GM12878 (cell line): ENCODE measurements around the gene TGFBR3. TPM values are rescaled to one million over a fixed set of nuclear protein-coding genes. Genes with fewer than 3 reads are reported as not detected.

Experiments used
- ATAC-seq: fragments of 200-7000 bp; cut with Tn5 transposase; 3 replicates; pipeline ENCODE4 v1.9.1; 2020; ENCODE audit warnings: mild to moderate bottlenecking, moderate library complexity
- BruUV-seq: library from RNA; stranded (reverse); fragments of 400-500 nt; replicated peaks from 2 replicates; lab custom pipeline; 2021; lab: Mats Ljungman, UMichigan
- CTCF ChIA-PET: fragments of 300-600 bp; sonication (Branson Sonifier 250); formaldehyde crosslinking; extraction: SDS; loops from one replicate; lab custom pipeline; 2021; ENCODE audit warnings: inconsistent platforms; lab: Yijun Ruan, JAX
- POLR2A ChIA-PET: fragments of 350-600 bp; formaldehyde crosslinking; extraction: SDS; loops from one replicate; lab custom pipeline; 2021; ENCODE audit warnings: inconsistent platforms; lab: Charles Lee
- RAD21 ChIA-PET: fragments of 300-600 bp; sonication (Branson Sonifier 250); formaldehyde crosslinking; loops from one replicate; lab custom pipeline; 2023; ENCODE audit warnings: antibody characterized with exemption; ENCODE audit not compliant: unreplicated experiment; lab: Charles Lee
- SMC1A ChIA-PET: fragments of 300-600 bp; sonication (Branson Sonifier 250); formaldehyde crosslinking; loops from one replicate; lab custom pipeline; 2023; ENCODE audit not compliant: unreplicated experiment, uncharacterized antibody; lab: Charles Lee
- DNase-seq: peaks from one replicate; pipeline ENCODE4 v3.0.0-alpha.2; 2011; ENCODE audit warnings: low read depth, low spot score
- FAIRE-seq: peaks from 3 replicates; lab custom pipeline; 2011; peaks lifted over from hg19 to GRCh38; lab: Jason Lieb, UNC
- H2AFZ ChIP-seq: 2 replicates; pipeline ENCODE4 v1.6.0; 2011; ENCODE audit warnings: low read depth, low read length, control low read depth; ENCODE audit not compliant: control insufficient read depth
- H3K27ac ChIP-seq: 2 replicates; pipeline ENCODE4 v1.5.1; 2011; ENCODE audit warnings: control low read depth; ENCODE audit not compliant: control insufficient read depth, insufficient read depth
- H3K27me3 ChIP-seq, 2 experiments: replicated peaks in 1 of 2; 2 replicates each; pipeline versions ENCODE4 v1.6.0 to v1.6.1; 2011; ENCODE audit warnings: low read length in 1 of 2; ENCODE audit not compliant: control insufficient read depth in 2 of 2, insufficient read depth in 2 of 2
- H3K36me3 ChIP-seq, 2 experiments: 2 replicates each; pipeline ENCODE4 v1.5.1; 2011; ENCODE audit warnings: low read length in 1 of 2; ENCODE audit not compliant: control insufficient read depth in 2 of 2, insufficient read depth in 2 of 2
- H3K4me1 ChIP-seq: 2 replicates; pipeline ENCODE4 v1.6.1; 2011; ENCODE audit warnings: mild to moderate bottlenecking, low read length, moderate library complexity, mixed read lengths; ENCODE audit not compliant: control insufficient read depth, insufficient read depth
- H3K4me2 ChIP-seq: 2 replicates; pipeline ENCODE4 v1.6.0; 2011; ENCODE audit warnings: control low read depth; ENCODE audit not compliant: control insufficient read depth, insufficient read depth
- H3K4me3 ChIP-seq: fragments of 200-600 bp; sonication (generic); 2 replicates; pipeline ENCODE4 v1.5.1; 2016
- H3K79me2 ChIP-seq: 2 replicates; pipeline ENCODE4 v1.6.0; 2011; ENCODE audit warnings: low read length; ENCODE audit not compliant: control insufficient read depth, insufficient read depth
- H3K9ac ChIP-seq: 2 replicates; pipeline ENCODE4 v1.8.0; 2011; ENCODE audit warnings: low read length, control low read depth, mixed read lengths; ENCODE audit not compliant: control insufficient read depth, insufficient read depth
- H3K9me3 ChIP-seq: replicated peaks from 3 replicates; pipeline ENCODE4 v1.5.1; 2011; ENCODE audit warnings: mild to moderate bottlenecking, low read length; ENCODE audit not compliant: control insufficient read depth, insufficient read depth
- H4K20me1 ChIP-seq: 2 replicates; pipeline ENCODE4 v1.6.0; 2011; ENCODE audit not compliant: control insufficient read depth, insufficient read depth
- BMI1 ChIP-seq: fragments of 450-650 bp; IDR thresholded peaks from 2 replicates; pipeline ENCODE4 v1.6.1; 2016; ENCODE audit warnings: mild to moderate bottlenecking, moderate library complexity, borderline replicate concordance
- EGR1 ChIP-seq, 2 experiments: IDR thresholded peaks; 1 replicate in 1 of 2; 2 replicates in 1 of 2; pipeline ENCODE4 v1.6.1; 2011 to 2012; ENCODE audit warnings: low read depth in 2 of 2, low read length in 2 of 2, borderline replicate concordance in 1 of 2, mild to moderate bottlenecking in 1 of 2, moderate library complexity in 1 of 2
- FOS ChIP-seq: IDR thresholded peaks from 3 replicates; pipeline ENCODE4 v1.6.1; 2011; ENCODE audit warnings: borderline replicate concordance; ENCODE audit not compliant: insufficient read length; ENCODE audit errors: extremely low read depth
- IKZF2 ChIP-seq, 2 experiments: fragments of 450-650 bp; IDR thresholded peaks; 2 replicates each; pipeline ENCODE4 v1.6.1; 2017; ENCODE audit warnings: mild to moderate bottlenecking in 2 of 2, moderate library complexity in 2 of 2
- NR2C1 ChIP-seq: fragments of 450-650 bp; IDR thresholded peaks from 2 replicates; pipeline ENCODE4 v1.6.1; 2017; ENCODE audit warnings: antibody characterized with exemption, mild to moderate bottlenecking, moderate library complexity
- POLR2AphosphoS2 ChIP-seq: IDR thresholded peaks from 2 replicates; pipeline ENCODE4 v1.6.1; 2011; ENCODE audit warnings: low read depth, mild to moderate bottlenecking, low read length, improper control_type of control experiment, moderate library complexity
- RAD21 ChIP-seq: IDR thresholded peaks from 2 replicates; pipeline ENCODE4 v1.6.1; 2011; ENCODE audit warnings: mild to moderate bottlenecking, low read depth, low read length, moderate library complexity; ENCODE audit not compliant: insufficient read depth
- STAT3 ChIP-seq: IDR thresholded peaks from 2 replicates; pipeline ENCODE4 v1.6.1; 2011; ENCODE audit warnings: low read depth, low read length, improper control_type of control experiment
- TCF12 ChIP-seq: IDR thresholded peaks from 2 replicates; pipeline ENCODE4 v1.6.1; 2011; ENCODE audit warnings: low read depth, mild to moderate bottlenecking, low read length
- ZNF622 ChIP-seq: fragments of 450-650 bp; IDR thresholded peaks from 2 replicates; pipeline ENCODE4 v1.6.1; 2017; ENCODE audit warnings: mild to moderate bottlenecking, inconsistent platforms
- WGBS: methylation state at CpG from one replicate; pipeline ENCODE4 v1.1.6; 2016; ENCODE audit warnings: low lambda C conversion rate; ENCODE audit not compliant: insufficient replicate concordance, insufficient coverage; ENCODE audit errors: missing lambda C conversion rate; 5-methylcytosine and 5-hydroxymethylcytosine counted together
- in situ Hi-C: fragments of 300-500 bp; cut with MboI; formaldehyde crosslinking; loops from 9 replicates; pipeline ENCODE4 v1.14.3; 2018; ENCODE audit warnings: mixed read lengths
- intact Hi-C: fragments of 100-400 bp; cut with micrococcal nuclease; formaldehyde crosslinking; loops from one replicate; pipeline ENCODE4 v1.14.2; 2022; ENCODE audit not compliant: unreplicated experiment
- polyA plus RNA-seq, 11 experiments: library from polyadenylated mRNA; depleted of rRNA in 4 of 11; unstranded in 6 of 11; stranded (reverse) in 5 of 11; fragments of >200 nt; fragmentation: Nextera tagmentation in 4 of 11; fragmentation: Illumina TruSeq in 1 of 11; extraction: Ambion mirVana in 4 of 11; extraction: Trizol in 1 of 11; gene quantifications; 1 replicate in 1 of 11; 2 replicates in 10 of 11; pipeline versions ENCODE4 v1.2.1 to v1.2.3, GENCODE V29; 2011 to 2016; ENCODE audit warnings: inconsistent platforms in 2 of 11, missing spikeins in 2 of 11, low read depth in 1 of 11
- total RNA-seq, 4 experiments: library from RNA; depleted of rRNA in 3 of 4; stranded (reverse); fragments of >200 nt in 3 of 4; fragmentation: Illumina TruSeq in 1 of 4; extraction: Trizol in 1 of 4; gene quantifications; 2 replicates each; pipeline versions ENCODE4 v1.2.1 to v1.2.3, GENCODE V29; 2013 to 2021
- TF ChIP-seq, protein P1 (sequence below): fragments of 450-650 bp; IDR thresholded peaks from 2 replicates; pipeline ENCODE4 v1.6.1; 2017; ENCODE audit warnings: mild to moderate bottlenecking, moderate library complexity
- TF ChIP-seq, protein P2 (sequence below): fragments of 450-650 bp; formaldehyde crosslinking; IDR thresholded peaks from 2 replicates; pipeline ENCODE4 v1.5.0; 2022; ENCODE audit warnings: mild to moderate bottlenecking, missing genetic modification characterization
- TF ChIP-seq, protein P3 (sequence below): IDR thresholded peaks from 2 replicates; pipeline ENCODE4 v1.6.1; 2012; ENCODE audit warnings: low read length, inconsistent platforms

Gene TGFBR3
- total and polyA plus RNA-seq, 10 of the 15 experiments (the other 5 are each of a cell fraction or from before 2014, with no cell fraction given): 2.7 to 16.5 (median 12.6) TPM

DNA sequence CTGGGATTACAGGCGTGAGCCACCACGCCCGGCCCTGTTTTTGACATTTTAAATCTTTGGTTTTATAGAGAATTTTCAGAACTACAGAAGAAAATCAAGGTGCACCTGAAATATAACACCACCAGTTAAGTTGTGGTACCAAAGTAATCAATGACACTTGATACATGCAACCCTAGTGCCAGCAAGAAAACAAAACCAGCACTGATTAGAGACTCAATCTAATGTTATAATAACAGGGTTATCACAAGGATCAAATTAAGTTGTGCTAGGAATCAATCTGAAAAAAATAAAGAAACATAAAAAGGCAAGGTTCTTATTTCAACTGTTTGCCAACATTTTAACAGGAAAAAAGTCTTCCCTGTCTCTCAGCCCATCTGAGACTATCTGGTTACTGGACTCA is 23.8 kb downstream of the TGFBR3 start (continued):
- TF ChIP-seq, protein P1, sequence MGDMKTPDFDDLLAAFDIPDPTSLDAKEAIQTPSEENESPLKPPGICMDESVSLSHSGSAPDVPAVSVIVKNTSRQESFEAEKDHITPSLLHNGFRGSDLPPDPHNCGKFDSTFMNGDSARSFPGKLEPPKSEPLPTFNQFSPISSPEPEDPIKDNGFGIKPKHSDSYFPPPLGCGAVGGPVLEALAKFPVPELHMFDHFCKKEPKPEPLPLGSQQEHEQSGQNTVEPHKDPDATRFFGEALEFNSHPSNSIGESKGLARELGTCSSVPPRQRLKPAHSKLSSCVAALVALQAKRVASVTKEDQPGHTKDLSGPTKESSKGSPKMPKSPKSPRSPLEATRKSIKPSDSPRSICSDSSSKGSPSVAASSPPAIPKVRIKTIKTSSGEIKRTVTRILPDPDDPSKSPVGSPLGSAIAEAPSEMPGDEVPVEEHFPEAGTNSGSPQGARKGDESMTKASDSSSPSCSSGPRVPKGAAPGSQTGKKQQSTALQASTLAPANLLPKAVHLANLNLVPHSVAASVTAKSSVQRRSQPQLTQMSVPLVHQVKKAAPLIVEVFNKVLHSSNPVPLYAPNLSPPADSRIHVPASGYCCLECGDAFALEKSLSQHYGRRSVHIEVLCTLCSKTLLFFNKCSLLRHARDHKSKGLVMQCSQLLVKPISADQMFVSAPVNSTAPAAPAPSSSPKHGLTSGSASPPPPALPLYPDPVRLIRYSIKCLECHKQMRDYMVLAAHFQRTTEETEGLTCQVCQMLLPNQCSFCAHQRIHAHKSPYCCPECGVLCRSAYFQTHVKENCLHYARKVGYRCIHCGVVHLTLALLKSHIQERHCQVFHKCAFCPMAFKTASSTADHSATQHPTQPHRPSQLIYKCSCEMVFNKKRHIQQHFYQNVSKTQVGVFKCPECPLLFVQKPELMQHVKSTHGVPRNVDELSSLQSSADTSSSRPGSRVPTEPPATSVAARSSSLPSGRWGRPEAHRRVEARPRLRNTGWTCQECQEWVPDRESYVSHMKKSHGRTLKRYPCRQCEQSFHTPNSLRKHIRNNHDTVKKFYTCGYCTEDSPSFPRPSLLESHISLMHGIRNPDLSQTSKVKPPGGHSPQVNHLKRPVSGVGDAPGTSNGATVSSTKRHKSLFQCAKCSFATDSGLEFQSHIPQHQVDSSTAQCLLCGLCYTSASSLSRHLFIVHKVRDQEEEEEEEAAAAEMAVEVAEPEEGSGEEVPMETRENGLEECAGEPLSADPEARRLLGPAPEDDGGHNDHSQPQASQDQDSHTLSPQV: no peak
- TF ChIP-seq POLR2AphosphoS2: no peak
- TF ChIP-seq EGR1 (IDR thresholded peaks at IDR 0.05; ENCODE audit: borderline replicate concordance in 1 of 2, low read depth in 2 of 2, low read length in 2 of 2): no peak

DNA sequence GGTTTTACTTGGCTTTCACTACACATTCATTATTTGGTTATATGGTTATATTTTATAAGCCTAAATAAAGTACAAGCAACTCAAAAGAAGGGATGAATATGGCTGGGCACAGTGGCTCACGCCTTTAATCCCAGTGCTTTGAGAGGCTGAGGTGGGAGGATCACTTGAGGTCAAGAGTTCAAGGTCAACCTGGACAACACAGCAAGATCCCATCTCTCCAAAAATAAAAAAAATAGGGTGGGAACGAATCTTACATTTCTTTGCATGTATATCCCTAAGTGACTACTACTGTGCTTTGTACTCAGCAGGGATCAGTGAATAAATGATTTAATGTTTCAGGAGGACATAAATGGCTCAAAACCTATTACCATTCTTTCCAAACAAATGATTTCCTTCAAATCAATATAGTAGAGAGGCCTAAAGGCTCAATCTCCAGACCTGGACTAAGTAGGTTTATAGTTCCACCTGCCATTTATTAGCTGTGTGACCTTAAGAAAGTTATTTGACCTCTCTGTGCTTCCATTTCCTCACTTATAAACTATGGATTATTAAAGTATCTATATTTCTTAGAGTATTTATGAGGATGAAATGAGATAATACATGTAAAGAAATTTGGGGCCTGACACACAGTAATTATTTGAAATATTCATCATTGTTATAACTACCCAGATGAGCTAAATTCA is 28.3 kb downstream of the TGFBR3 start:
- no peak overlapping the region for H3K4me3 ChIP-seq
- no peaks in the 10 kb centered on the region for H3K4me1 ChIP-seq
- no peaks in the 10 kb centered on the region for H3K9me3 ChIP-seq
- 88% methylated on average over 2 of the region's 2 CpGs for WGBS
- BruUV-seq: no TSS peak
- no peaks in the 10 kb centered on the region for H3K79me2 ChIP-seq
- H3K9ac ChIP-seq: no peak overlapping the region
- no peak overlapping the region for H3K27ac ChIP-seq
- ChIA-PET SMC1A (no interaction called here), CTCF (interaction anchor here (0.6 kb wide), 1 partner anchor 1779 kb away, joined by 4 read pairs; no protein-coding TSS in a partner anchor), RAD21 (no interaction called here), POLR2A (no interaction called here)
- no peaks in the 10 kb centered on the region for H4K20me1 ChIP-seq
- no peak for FAIRE-seq
- H3K4me2 ChIP-seq: no peak overlapping the region
- no peak for DNase-seq
- no peak overlapping the region for H2AFZ ChIP-seq
- no peak for ATAC-seq
- in situ Hi-C loops: no loop called here
- H3K27me3 ChIP-seq: no peaks in the 10 kb centered on the region
- H3K36me3 ChIP-seq: no peaks in the 10 kb centered on the region
- intact Hi-C loops: no loop called here
- TF ChIP-seq RAD21 (no peak), TCF12 (no peak), BMI1 (no peak), EGR1 (IDR thresholded peaks at IDR 0.05; ENCODE audit: borderline replicate concordance in 1 of 2, low read depth in 2 of 2, low read length in 2 of 2) (no peak), FOS (no peak), ZNF622 (no peak), NR2C1 (no peak), IKZF2 (IDR thresholded peaks at IDR 0.05) (no peak), STAT3 (no peak)
- TF ChIP-seq, protein P2, sequence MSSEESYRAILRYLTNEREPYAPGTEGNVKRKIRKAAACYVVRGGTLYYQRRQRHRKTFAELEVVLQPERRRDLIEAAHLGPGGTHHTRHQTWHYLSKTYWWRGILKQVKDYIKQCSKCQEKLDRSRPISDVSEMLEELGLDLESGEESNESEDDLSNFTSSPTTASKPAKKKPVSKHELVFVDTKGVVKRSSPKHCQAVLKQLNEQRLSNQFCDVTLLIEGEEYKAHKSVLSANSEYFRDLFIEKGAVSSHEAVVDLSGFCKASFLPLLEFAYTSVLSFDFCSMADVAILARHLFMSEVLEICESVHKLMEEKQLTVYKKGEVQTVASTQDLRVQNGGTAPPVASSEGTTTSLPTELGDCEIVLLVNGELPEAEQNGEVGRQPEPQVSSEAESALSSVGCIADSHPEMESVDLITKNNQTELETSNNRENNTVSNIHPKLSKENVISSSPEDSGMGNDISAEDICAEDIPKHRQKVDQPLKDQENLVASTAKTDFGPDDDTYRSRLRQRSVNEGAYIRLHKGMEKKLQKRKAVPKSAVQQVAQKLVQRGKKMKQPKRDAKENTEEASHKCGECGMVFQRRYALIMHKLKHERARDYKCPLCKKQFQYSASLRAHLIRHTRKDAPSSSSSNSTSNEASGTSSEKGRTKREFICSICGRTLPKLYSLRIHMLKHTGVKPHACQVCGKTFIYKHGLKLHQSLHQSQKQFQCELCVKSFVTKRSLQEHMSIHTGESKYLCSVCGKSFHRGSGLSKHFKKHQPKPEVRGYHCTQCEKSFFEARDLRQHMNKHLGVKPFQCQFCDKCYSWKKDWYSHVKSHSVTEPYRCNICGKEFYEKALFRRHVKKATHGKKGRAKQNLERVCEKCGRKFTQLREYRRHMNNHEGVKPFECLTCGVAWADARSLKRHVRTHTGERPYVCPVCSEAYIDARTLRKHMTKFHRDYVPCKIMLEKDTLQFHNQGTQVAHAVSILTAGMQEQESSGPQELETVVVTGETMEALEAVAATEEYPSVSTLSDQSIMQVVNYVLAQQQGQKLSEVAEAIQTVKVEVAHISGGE (CRISPR knock-in tag): no peak
- TF ChIP-seq, protein P3, sequence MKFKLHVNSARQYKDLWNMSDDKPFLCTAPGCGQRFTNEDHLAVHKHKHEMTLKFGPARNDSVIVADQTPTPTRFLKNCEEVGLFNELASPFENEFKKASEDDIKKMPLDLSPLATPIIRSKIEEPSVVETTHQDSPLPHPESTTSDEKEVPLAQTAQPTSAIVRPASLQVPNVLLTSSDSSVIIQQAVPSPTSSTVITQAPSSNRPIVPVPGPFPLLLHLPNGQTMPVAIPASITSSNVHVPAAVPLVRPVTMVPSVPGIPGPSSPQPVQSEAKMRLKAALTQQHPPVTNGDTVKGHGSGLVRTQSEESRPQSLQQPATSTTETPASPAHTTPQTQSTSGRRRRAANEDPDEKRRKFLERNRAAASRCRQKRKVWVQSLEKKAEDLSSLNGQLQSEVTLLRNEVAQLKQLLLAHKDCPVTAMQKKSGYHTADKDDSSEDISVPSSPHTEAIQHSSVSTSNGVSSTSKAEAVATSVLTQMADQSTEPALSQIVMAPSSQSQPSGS: no peak
